Motor neuron (in vitro differentiated cells): ENCODE results near the gene DCPS. TPM values are rescaled to one million over a fixed set of nuclear protein-coding genes. Genes with fewer than 3 reads are reported as not detected.

Source experiments
- ATAC-seq, 8 experiments: fragments of 200-7000 bp; cut with Tn5 transposase; replicated peaks in 6 of 8; 2 replicates each; pipeline ENCODE4 v1.8.0; 2021; ENCODE audit warnings: mild to moderate bottlenecking in 8 of 8, moderate library complexity in 8 of 8
- H3K27ac ChIP-seq, 2 donors: fragments of 250-450 bp; sonication (Bioruptor Pico); 2 replicates each; pipeline ENCODE4 v1.9.0; 2021; ENCODE audit warnings: antibody characterized with exemption in 2 of 2, mild to moderate bottlenecking in 2 of 2, moderate library complexity in 1 of 2
- H3K4me1 ChIP-seq, 2 donors: fragments of 250-450 bp; sonication (Bioruptor Pico); replicated peaks in 1 of 2; 2 replicates each; pipeline ENCODE4 v1.6.1; 2021; ENCODE audit warnings: antibody characterized with exemption in 2 of 2, mild to moderate bottlenecking in 2 of 2, moderate library complexity in 1 of 2
- H3K4me3 ChIP-seq, 5 donors: fragments of 250-450 bp; sonication (Bioruptor Pico); 2 replicates each; pipeline ENCODE4 v1.9.0; 2021; ENCODE audit warnings: antibody characterized with exemption in 5 of 5, mild to moderate bottlenecking in 5 of 5, moderate library complexity in 4 of 5
- WGBS, 10 experiments: fragments of 450-650 bp; shearing (Covaris generic); methylation state at CpG; one replicate each; pipeline ENCODE4 v1.0.0; 2022; 5-methylcytosine and 5-hydroxymethylcytosine counted together
- in situ Hi-C, 9 experiments: fragments of 400-800 bp; cut with MboI; loops; one replicate each; pipeline ENCODE4 v1.15.0; 2021; ENCODE audit warnings: low sequenced_read_pairs in 9 of 9, low pct_unique_long_range_greater_than_20kb in 2 of 9; ENCODE audit not compliant: unreplicated experiment in 9 of 9
- total RNA-seq, 8 experiments: library from RNA; unstranded; fragments of 300-600 nt; gene quantifications; 2 replicates each; pipeline versions ENCODE4 v1.2.3 to v1.2.4, GENCODE V29; 2022

The DCPS gene
- total RNA-seq, 8 experiments from 2014 or later: 6.2 to 54.8 (median 12.4) TPM

- Histone ChIP-seq H3K27ac (no peak overlapping the region), H3K4me1 (peaks cover 21 to 23% of the 10 kb centered on the region in 2 donors), H3K4me3 (no peak overlapping the region)
- no peak for ATAC-seq
- in situ Hi-C loops: no loop called here
- WGBS, 10 experiments: 33 to 93% (median 71%) methylated on average over 1 to 4 of the region's 4 CpGs
These were observed 49.3 kb downstream of the DCPS start for GRCh38 chr11:126352934-126353801.

- H3K27ac ChIP-seq: peak overlapping the region; percentile 49 to 80
- H3K4me1 ChIP-seq: peaks cover 19 to 21% of the 10 kb centered on the region in 2 donors
These were observed 50.9 kb downstream of the DCPS start for GRCh38 chr11:126354631-126355323.

GRCh38 chr11:126355324-126355925, 51.6 kb downstream of the DCPS start, which contains the start of gene ST3GAL4:
TSS of gene ST3GAL4 (plus strand) at chr11:126355686. CDS start at chr11:126406156, 50,470 bp downstream.
- whole genome bisulfite sequencing, 10 experiments: 0 to 2% methylated on average over 5 to 9 of the region's 71 CpGs; no CpG with 5 or more reads in 8 of the 10 experiments
- Histone ChIP-seq H3K27ac (peak within 1 kb of the TSS; percentile 49 to 80), H3K4me1 (peaks cover 19 to 21% of the 10 kb centered on the region in 2 donors), H3K4me3 (peak within 1 kb of the TSS; percentile 74 to 93 (median 84))
- peak; percentile 36 to 91 (median 87) for ATAC-seq
- in situ Hi-C loops: no loop called here

More at GRCh38 chr11:126354631-126355323, 50.9 kb downstream of the DCPS start:
- peak in 1 of 8 experiments; percentile 1 for ATAC-seq
- H3K4me3 ChIP-seq: peak overlapping the region; percentile 74 to 93 (median 84)
- WGBS, 10 experiments: 0 to 37% (median 12%) methylated on average over 2 to 12 of the region's 15 CpGs; no CpG with 5 or more reads in 3 of the 10 experiments
- in situ Hi-C loops: no loop called here

GRCh38 chr11:126355926-126356897, 52.4 kb downstream of the DCPS start:
- H3K27ac ChIP-seq: peak overlapping the region in 1 of 2 donors; percentile 80
- peaks cover 19 to 21% of the 10 kb centered on the region in 2 donors for H3K4me1 ChIP-seq
- in situ Hi-C loops: no loop called here
- peak in 7 of 8 experiments; percentile 0 to 48 (median 7) for ATAC-seq
- 0 to 69% (median 0%) methylated on average over 2 to 5 of the region's 46 CpGs; no CpG with 5 or more reads in 5 of the 10 experiments for whole genome bisulfite sequencing, 10 experiments
- peak overlapping the region; percentile 74 to 93 (median 84) for H3K4me3 ChIP-seq

- in situ Hi-C loops: no loop called here
- ATAC-seq: no peak
- Histone ChIP-seq H3K4me3 (no peak overlapping the region), H3K4me1 (peaks cover 19 to 21% of the 10 kb centered on the region in 2 donors), H3K27ac (no peak overlapping the region)
- WGBS, 10 experiments: 2 to 92% (median 74%) methylated on average over 1 to 7 of the region's 17 CpGs; no CpG with 5 or more reads in 3 of the 10 experiments
These were observed 53.4 kb downstream of the DCPS start for GRCh38 chr11:126357055-126357962.

- in situ Hi-C loops: no loop called here
- ATAC-seq: no peak
- Histone ChIP-seq H3K27ac (no peak overlapping the region), H3K4me3 (no peak overlapping the region), H3K4me1 (peaks cover 19 to 21% of the 10 kb centered on the region in 2 donors)
- 27 to 80% (median 66%) methylated on average over 1 to 13 of the region's 18 CpGs; no CpG with 5 or more reads in 2 of the 10 experiments for WGBS, 10 experiments
These were observed 54.3 kb downstream of the DCPS start for GRCh38 chr11:126357969-126358762.

- H3K27ac ChIP-seq: no peak overlapping the region
- 100% methylated on average over 1 to 2 of the region's 2 CpGs; no CpG with 5 or more reads in 7 of the 10 experiments for WGBS, 10 experiments
- in situ Hi-C loops: no loop called here
- H3K4me3 ChIP-seq: no peak overlapping the region
- ATAC-seq: no peak
- peaks cover 18 to 19% of the 10 kb centered on the region in 2 donors for H3K4me1 ChIP-seq
These were observed 54.9 kb downstream of the DCPS start for GRCh38 chr11:126358763-126359160.

- ATAC-seq: peak in 3 of 8 experiments; percentile 18 to 48 (median 35)
- Histone ChIP-seq H3K4me3 (no peak overlapping the region), H3K4me1 (peaks cover 11 to 13% of the 10 kb centered on the region in 2 donors), H3K27ac (no peak overlapping the region)
- WGBS, 10 experiments: 0 to 100% (median 88%) methylated on average over 1 to 2 of the region's 16 CpGs; no CpG with 5 or more reads in 5 of the 10 experiments
- in situ Hi-C loops: no loop called here
These were observed 55.7 kb downstream of the DCPS start for GRCh38 chr11:126359431-126360048.

GRCh38 chr11:126360049-126360446, 56.2 kb downstream of the DCPS start:
- in situ Hi-C loops: no loop called here
- no peak overlapping the region for H3K4me3 ChIP-seq
- H3K27ac ChIP-seq: no peak overlapping the region
- WGBS, 10 experiments: 28 to 100% (median 86%) methylated on average over 1 to 4 of the region's 8 CpGs; no CpG with 5 or more reads in 2 of the 10 experiments
- H3K4me1 ChIP-seq: peaks cover 8 to 9% of the 10 kb centered on the region in 2 donors
- no peak for ATAC-seq

GRCh38 chr11:126361400-126361799, 57.5 kb downstream of the DCPS start:
- Histone ChIP-seq H3K4me1 (peaks cover 5 to 9% of the 10 kb centered on the region in 2 donors), H3K27ac (no peak overlapping the region), H3K4me3 (no peak overlapping the region)
- in situ Hi-C loops: no loop called here
- ATAC-seq: no peak
- WGBS, 10 experiments: 78 to 100% (median 87%) methylated on average over 1 to 5 of the region's 5 CpGs; no CpG with 5 or more reads in 4 of the 10 experiments
